DOHH2 (cell line): Measurements from ENCODE around the gene PPFIA3.
"Not testable (repeated sequence)": the region's sequence is repeated elsewhere in the genome, so short reads cannot be mapped to it uniquely, and the experiment has no call there.

Source experiments
- H3F3A ChIP-seq: fragments of 200-600 bp; sonication (generic), shearing (Covaris generic); 2 replicates; pipeline ENCODE4 v1.6.0; 2016; ENCODE audit warnings: antibody characterized with exemption, mild to moderate bottlenecking; ENCODE audit not compliant: control insufficient read depth, insufficient read depth
- H3K27ac ChIP-seq: fragments of 200-600 bp; sonication (generic); 2 replicates; pipeline ENCODE4 v1.5.1; 2014; ENCODE audit warnings: low read depth, mild to moderate bottlenecking, low read length, moderate library complexity
- H3K27me3 ChIP-seq: fragments of 200-600 bp; sonication (generic); 2 replicates; pipeline ENCODE4 v1.6.1; 2014; ENCODE audit warnings: mild to moderate bottlenecking, low read length, mixed read lengths; ENCODE audit not compliant: control insufficient read depth
- H3K36me3 ChIP-seq: fragments of 200-600 bp; sonication (generic); 2 replicates; pipeline ENCODE4 v1.6.1; 2014; ENCODE audit warnings: mild to moderate bottlenecking, low read length, moderate library complexity, mixed read lengths; ENCODE audit not compliant: control insufficient read depth
- H3K4me1 ChIP-seq: fragments of 200-600 bp; sonication (generic); 2 replicates; pipeline ENCODE4 v1.6.1; 2014; ENCODE audit warnings: mild to moderate bottlenecking, low read length, mixed read lengths; ENCODE audit not compliant: control insufficient read depth
- H3K4me2 ChIP-seq: fragments of 200-600 bp; sonication (generic); 2 replicates; pipeline ENCODE4 v1.6.0; 2014; ENCODE audit warnings: mild to moderate bottlenecking, low read length, moderate library complexity
- H3K4me3 ChIP-seq: fragments of 200-600 bp; sonication (generic); 2 replicates; pipeline ENCODE4 v1.5.1; 2014; ENCODE audit warnings: mild to moderate bottlenecking, low read length, mixed read lengths
- H3K79me2 ChIP-seq: fragments of 200-600 bp; sonication (generic); 2 replicates; pipeline ENCODE4 v1.6.1; 2014; ENCODE audit warnings: mild to moderate bottlenecking, low read length, mixed read lengths; ENCODE audit not compliant: control insufficient read depth
- H3K9me2 ChIP-seq: fragments of 200-600 bp; sonication (generic); replicated peaks from 2 replicates; pipeline ENCODE4 v1.6.1; 2014; ENCODE audit warnings: mild to moderate bottlenecking, low read length, mixed read lengths; ENCODE audit not compliant: control insufficient read depth
- H3K9me3 ChIP-seq: fragments of 200-600 bp; sonication (generic); 2 replicates; pipeline ENCODE4 v1.6.1; 2014; ENCODE audit warnings: antibody characterized with exemption, low read length, mixed read lengths; ENCODE audit not compliant: control insufficient read depth, insufficient read depth
- H4K20me1 ChIP-seq: fragments of 200-600 bp; sonication (generic); 2 replicates; pipeline ENCODE4 v1.6.0; 2014; ENCODE audit warnings: low read depth, mild to moderate bottlenecking, antibody characterized with exemption, low read length, moderate library complexity; ENCODE audit not compliant: control insufficient read depth, insufficient read depth
- EZH2phosphoT487 ChIP-seq: fragments of 200-600 bp; sonication (generic); IDR thresholded peaks from 2 replicates; pipeline ENCODE4 v1.6.1; 2017; ENCODE audit warnings: borderline replicate concordance, mild to moderate bottlenecking, antibody characterized with exemption, low read length, moderate library complexity, mixed read lengths
- TF ChIP-seq, protein P1 (sequence below): fragments of 200-600 bp; sonication (generic); IDR thresholded peaks from one replicate; pipeline ENCODE4 v1.5.1; 2014; ENCODE audit warnings: antibody characterized with exemption, mild to moderate bottlenecking, low read depth, low read length; ENCODE audit not compliant: poor library complexity, severe bottlenecking

Gene PPFIA3

DNA sequence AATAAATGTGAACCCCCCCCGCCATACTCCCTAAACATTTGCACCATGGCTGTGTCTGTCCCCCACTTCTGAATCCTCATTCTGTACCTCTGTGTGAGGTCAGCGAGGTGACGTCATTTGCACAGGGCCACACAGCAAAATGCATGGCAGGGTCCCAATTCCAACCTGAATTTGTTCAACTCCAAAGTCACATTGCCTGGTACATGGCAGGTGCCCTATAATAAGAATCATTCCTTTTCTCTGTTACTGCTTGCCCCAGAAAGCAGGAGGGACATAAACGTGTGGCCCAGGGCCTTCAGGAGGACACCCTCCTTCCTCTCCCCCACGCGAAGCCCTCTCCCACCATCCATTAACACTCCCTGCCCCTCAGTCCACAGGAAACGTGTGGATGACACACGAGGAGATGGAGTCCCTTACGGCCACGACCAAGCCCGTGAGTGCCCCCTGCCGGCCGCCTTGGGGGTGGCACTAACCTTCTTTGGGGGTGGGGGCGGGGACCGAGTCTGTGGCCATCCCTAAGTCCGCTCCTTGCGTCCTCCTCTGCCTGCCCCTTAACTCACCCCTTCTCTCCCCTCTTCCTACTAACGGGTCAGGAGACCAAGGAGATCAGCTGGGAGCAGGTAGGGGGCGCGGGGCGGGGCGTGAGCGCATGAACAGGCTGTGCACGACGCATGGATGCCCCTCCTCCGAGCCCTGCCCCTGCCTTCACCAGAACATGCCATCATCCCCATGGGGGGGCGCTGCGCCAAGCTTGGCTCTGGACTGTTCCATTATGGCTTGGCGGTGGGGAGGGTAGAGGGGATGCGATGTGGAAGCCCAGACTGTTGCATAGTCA lies 26.4 kb downstream of the PPFIA3 start:
- Histone ChIP-seq H3K27ac (no peak overlapping the region), H3F3A (peaks cover 3% of the 10 kb centered on the region; the same call in 1 of the 2 replicates), H3K27me3 (no peaks in the 10 kb centered on the region), H3K79me2 (no peaks in the 10 kb centered on the region), H3K4me3 (peak overlapping the region; percentile 77), H3K9me3 (no peaks in the 10 kb centered on the region), H3K36me3 (no peaks in the 10 kb centered on the region), H3K9me2 (no peaks in the 10 kb centered on the region), H3K4me1 (peaks cover 31% of the 10 kb centered on the region), H4K20me1 (no peaks in the 10 kb centered on the region), H3K4me2 (peak overlapping the region; percentile 82)
- TF ChIP-seq EZH2phosphoT487, result no peak
- TF ChIP-seq, protein P1, sequence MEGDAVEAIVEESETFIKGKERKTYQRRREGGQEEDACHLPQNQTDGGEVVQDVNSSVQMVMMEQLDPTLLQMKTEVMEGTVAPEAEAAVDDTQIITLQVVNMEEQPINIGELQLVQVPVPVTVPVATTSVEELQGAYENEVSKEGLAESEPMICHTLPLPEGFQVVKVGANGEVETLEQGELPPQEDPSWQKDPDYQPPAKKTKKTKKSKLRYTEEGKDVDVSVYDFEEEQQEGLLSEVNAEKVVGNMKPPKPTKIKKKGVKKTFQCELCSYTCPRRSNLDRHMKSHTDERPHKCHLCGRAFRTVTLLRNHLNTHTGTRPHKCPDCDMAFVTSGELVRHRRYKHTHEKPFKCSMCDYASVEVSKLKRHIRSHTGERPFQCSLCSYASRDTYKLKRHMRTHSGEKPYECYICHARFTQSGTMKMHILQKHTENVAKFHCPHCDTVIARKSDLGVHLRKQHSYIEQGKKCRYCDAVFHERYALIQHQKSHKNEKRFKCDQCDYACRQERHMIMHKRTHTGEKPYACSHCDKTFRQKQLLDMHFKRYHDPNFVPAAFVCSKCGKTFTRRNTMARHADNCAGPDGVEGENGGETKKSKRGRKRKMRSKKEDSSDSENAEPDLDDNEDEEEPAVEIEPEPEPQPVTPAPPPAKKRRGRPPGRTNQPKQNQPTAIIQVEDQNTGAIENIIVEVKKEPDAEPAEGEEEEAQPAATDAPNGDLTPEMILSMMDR, result peak; percentile 98

DNA sequence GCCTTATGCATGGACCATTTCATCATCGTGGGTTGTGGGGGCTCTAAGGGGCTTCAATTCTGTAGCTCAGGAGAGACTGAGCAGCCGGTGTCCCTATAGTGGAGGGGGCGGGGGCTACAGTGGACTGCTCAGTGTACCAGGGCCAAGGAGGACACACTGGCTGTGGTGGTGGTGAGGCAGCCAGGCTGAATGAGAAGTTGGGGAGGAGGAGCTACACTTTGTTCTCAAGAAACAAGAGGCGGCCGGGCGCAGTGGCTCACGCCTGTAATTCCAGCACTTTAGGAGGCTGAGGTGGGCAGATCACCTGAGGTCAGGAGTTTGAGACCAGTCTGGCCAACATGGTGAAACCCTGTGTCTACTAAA lies 27.0 kb downstream of the PPFIA3 start:
- H4K20me1 ChIP-seq, H3K9me2 ChIP-seq, H3K9me3 ChIP-seq, H3F3A ChIP-seq, H3K36me3 ChIP-seq, H3K79me2 ChIP-seq, H3K27me3 ChIP-seq, H3K27ac ChIP-seq: not testable (repeated sequence)
- peaks cover 37% of the 10 kb centered on the region for H3K4me1 ChIP-seq
- H3K4me2 ChIP-seq, result peak overlapping the region; percentile 82
- H3K4me3 ChIP-seq, result peak overlapping the region; percentile 77

DNA sequence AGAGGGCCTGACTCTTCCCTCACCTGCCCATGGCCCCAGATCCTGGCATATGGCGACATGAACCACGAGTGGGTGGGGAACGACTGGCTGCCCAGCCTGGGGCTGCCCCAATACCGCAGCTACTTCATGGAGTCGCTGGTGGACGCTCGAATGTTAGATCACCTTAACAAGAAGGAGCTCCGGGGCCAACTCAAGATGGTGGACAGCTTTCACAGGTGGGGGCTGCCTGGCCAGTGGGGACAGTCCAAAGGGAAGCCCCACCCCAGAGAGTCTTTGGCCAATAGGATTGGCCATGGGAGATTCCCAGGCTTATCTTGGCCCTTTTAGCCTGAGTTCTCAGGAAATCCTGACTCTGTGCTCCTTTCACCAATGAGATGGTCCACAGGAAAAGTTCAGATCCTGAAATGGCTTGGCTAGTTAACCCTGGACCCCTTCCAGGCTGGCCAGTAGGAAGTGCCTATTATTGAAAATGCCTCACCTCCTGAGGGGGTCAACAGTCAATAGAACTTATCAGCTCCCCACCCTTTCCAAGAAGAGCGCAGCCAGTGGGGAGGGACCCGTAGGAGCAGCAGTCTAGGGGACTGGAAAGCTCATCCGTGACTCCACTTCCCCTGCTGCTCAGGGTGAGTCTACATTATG lies 28.8 kb downstream of the PPFIA3 start:
- TF ChIP-seq, protein P1, result no peak
- TF ChIP-seq EZH2phosphoT487, result no peak
- Histone ChIP-seq H3K79me2 (no peaks in the 10 kb centered on the region), H3K9me3 (no peaks in the 10 kb centered on the region), H3K27me3 (no peaks in the 10 kb centered on the region), H3F3A (peaks cover 11% of the 10 kb centered on the region), H3K36me3 (no peaks in the 10 kb centered on the region), H3K4me3 (no peak overlapping the region), H3K27ac (no peak overlapping the region), H3K9me2 (no peaks in the 10 kb centered on the region), H3K4me2 (no peak overlapping the region), H3K4me1 (peaks cover 37% of the 10 kb centered on the region), H4K20me1 (no peaks in the 10 kb centered on the region)
